Measurements from ENCODE around the gene TUBGCP6. TPM values are rescaled to one million over a fixed set of nuclear protein-coding genes. Genes with fewer than 3 reads are reported as not detected.

TUBGCP6 gene
- total and polyA plus RNA-seq, 10 of the 15 experiments (the other 5 are each of a cell fraction or from before 2014, with no cell fraction given): 0.74 to 41.4 (median 19.4) TPM

- TF ChIP-seq PBX3 (IDR thresholded peaks at IDR 0.05; ENCODE audit: insufficient replicate concordance, low read depth, low read length) (peak; percentile 94), ETV6 (conservative IDR thresholded peaks at IDR 0.05 in 1 of 2, IDR thresholded peaks at IDR 0.05 in 1 of 2; ENCODE audit: borderline replicate concordance in 1 of 2, low read depth in 1 of 2) (no peak), ZNF217 (IDR thresholded peaks at IDR 0.05) (no peak), POLR2A (IDR thresholded peaks at IDR 0.05; ENCODE audit: low read depth, low read length) (peak; percentile 83), ATF2 (IDR thresholded peaks at IDR 0.05; ENCODE audit: low read length) (no peak), CHD1 (IDR thresholded peaks at IDR 0.05; ENCODE audit: low read depth, low read length) (no peak), BCLAF1 (IDR thresholded peaks at IDR 0.05) (0 out of 2 replicates have a peak, but pooled peaks have one; percentile 11), PKNOX1 (IDR thresholded peaks at IDR 0.05) (peak; percentile 97), RUNX3 (IDR thresholded peaks at IDR 0.05; ENCODE audit: low read length) (0 out of 2 replicates have a peak, but pooled peaks have one; percentile 11), JUND (IDR thresholded peaks at IDR 0.05; ENCODE audit: low read depth, low read length) (no peak), SP1 (IDR thresholded peaks at IDR 0.05; ENCODE audit: low read depth, low read length) (peak; percentile 74), CHD4 (IDR thresholded peaks at IDR 0.05) (no peak), LARP7 (IDR thresholded peaks at IDR 0.05) (peak; percentile 35; the same call in 1 of the 2 replicates), RAD21 (IDR thresholded peaks at IDR 0.05; ENCODE audit: insufficient read depth, low read depth, low read length) (no peak), ZBTB11 (CRISPR knock-in tag; IDR thresholded peaks at IDR 0.05) (no peak), E2F4 (IDR thresholded peaks at IDR 0.05; ENCODE audit: low read depth, low read length) (no peak)
Observed at GRCh38 chr22:50200461-50201190, 44.2 kb downstream of the TUBGCP6 start, which contains the start of gene SELENOO (continued).
